Esophagus squamous epithelium (tissue), 4 donors: Measurements from ENCODE around the gene DIPK2A.

ENCODE experiments used
- POLR2A ChIP-seq, 4 donors: fragments of 450-650 bp; IDR thresholded peaks; one replicate each; pipeline ENCODE4 v1.6.1; 2017; ENCODE audit warnings: antibody characterized with exemption in 4 of 4, mild to moderate bottlenecking in 4 of 4, moderate library complexity in 3 of 4
- TF ChIP-seq, protein P1 (sequence below), 6 experiments: fragments of 450-650 bp in 4 of 6; fragments of 200-600 bp in 2 of 6; sonication (generic) in 2 of 6; IDR thresholded peaks; one replicate each; pipeline ENCODE4 v1.5.1; 2016 to 2019; ENCODE audit warnings: antibody characterized with exemption in 6 of 6, mild to moderate bottlenecking in 4 of 6, moderate library complexity in 4 of 6

DNA sequence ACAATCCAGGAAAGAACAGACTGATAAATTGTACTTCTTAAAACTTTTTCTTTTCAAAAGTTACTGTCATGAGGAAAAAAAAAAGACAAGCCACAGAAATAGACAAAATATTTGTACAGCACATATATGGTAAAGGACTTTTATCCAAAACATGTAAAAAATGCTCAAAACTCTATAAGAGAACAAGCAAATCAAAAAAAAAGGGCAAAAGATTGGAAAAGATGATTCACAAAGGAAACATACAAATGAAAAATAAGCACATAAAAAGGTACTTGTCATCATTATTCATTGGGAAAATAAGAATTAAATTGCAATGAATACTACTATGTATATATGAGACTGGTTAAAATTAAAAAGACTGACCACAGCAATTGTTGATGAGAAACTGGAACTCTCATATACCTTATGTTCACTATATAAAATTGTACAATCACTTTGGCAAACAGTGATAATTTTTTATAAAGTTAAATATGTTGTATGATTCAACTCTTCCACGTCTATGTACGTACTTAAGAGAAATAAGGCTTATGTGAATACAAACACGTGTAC, 39.7 kb downstream of the DIPK2A start:
- TF ChIP-seq, protein P1, sequence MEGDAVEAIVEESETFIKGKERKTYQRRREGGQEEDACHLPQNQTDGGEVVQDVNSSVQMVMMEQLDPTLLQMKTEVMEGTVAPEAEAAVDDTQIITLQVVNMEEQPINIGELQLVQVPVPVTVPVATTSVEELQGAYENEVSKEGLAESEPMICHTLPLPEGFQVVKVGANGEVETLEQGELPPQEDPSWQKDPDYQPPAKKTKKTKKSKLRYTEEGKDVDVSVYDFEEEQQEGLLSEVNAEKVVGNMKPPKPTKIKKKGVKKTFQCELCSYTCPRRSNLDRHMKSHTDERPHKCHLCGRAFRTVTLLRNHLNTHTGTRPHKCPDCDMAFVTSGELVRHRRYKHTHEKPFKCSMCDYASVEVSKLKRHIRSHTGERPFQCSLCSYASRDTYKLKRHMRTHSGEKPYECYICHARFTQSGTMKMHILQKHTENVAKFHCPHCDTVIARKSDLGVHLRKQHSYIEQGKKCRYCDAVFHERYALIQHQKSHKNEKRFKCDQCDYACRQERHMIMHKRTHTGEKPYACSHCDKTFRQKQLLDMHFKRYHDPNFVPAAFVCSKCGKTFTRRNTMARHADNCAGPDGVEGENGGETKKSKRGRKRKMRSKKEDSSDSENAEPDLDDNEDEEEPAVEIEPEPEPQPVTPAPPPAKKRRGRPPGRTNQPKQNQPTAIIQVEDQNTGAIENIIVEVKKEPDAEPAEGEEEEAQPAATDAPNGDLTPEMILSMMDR (IDR thresholded peaks at IDR 0.05) = no peak
- no peak for TF ChIP-seq POLR2A (IDR thresholded peaks at IDR 0.05)
